ENCODE measurements around the gene ARHGAP5.

Gene ARHGAP5

GRCh38 chr14:32205984-32206383 is 128.9 kb downstream of the ARHGAP5 start:
- Histone ChIP-seq H3K4me3 (ENCODE audit: low read depth, low read length, poor library complexity, severe bottlenecking) (no peak overlapping the region), H3K9ac (ENCODE audit: low read length) (no peak overlapping the region)
- TF ChIP-seq EZH2 (IDR thresholded peaks at IDR 0.05; ENCODE audit: borderline replicate concordance, low read length) (no peak), CTCF (IDR thresholded peaks at IDR 0.05; ENCODE audit: low read length) (no peak)

GRCh38 chr14:32206552-32206951 is 129.4 kb downstream of the ARHGAP5 start:
- H3K4me3 ChIP-seq (ENCODE audit: low read depth, low read length, poor library complexity, severe bottlenecking) = no peak overlapping the region
- no peak overlapping the region for H2AFZ ChIP-seq (ENCODE audit: low read length)
- no peak overlapping the region for H3K27ac ChIP-seq (ENCODE audit: low read depth, low read length, poor library complexity, severe bottlenecking)
- H4K20me1 ChIP-seq (ENCODE audit: insufficient read depth, low read length) = no peaks in the 10 kb centered on the region
- H3K4me1 ChIP-seq (ENCODE audit: insufficient read depth, low read length, severe bottlenecking) = peaks cover 21% of the 10 kb centered on the region
- TF ChIP-seq EZH2 (IDR thresholded peaks at IDR 0.05; ENCODE audit: borderline replicate concordance, low read length) (no peak), CTCF (IDR thresholded peaks at IDR 0.05; ENCODE audit: low read length) (no peak)
- H3K27me3 ChIP-seq (ENCODE audit: insufficient read depth, low read length) = no peaks in the 10 kb centered on the region
- H3K4me2 ChIP-seq (ENCODE audit: low read length) = no peak overlapping the region
- no peaks in the 10 kb centered on the region for H3K9me3 ChIP-seq (ENCODE audit: low read length)
- no peaks in the 10 kb centered on the region for H3K79me2 ChIP-seq (ENCODE audit: insufficient read depth, low read length)
- H3K9ac ChIP-seq (ENCODE audit: low read length) = no peak overlapping the region
- H3K36me3 ChIP-seq (ENCODE audit: insufficient read depth, low read length) = no peaks in the 10 kb centered on the region
- no peaks in the 10 kb centered on the region for H3K9me2 ChIP-seq (ENCODE audit: low read depth, low read length)
- no peaks in the 10 kb centered on the region for H3F3A ChIP-seq (ENCODE audit: insufficient read depth, low read length)

More at GRCh38 chr14:32205984-32206383, 128.9 kb downstream of the ARHGAP5 start:
- Histone ChIP-seq H3K9me2 (ENCODE audit: low read depth, low read length) (no peaks in the 10 kb centered on the region), H3K4me2 (ENCODE audit: low read length) (no peak overlapping the region), H3F3A (ENCODE audit: insufficient read depth, low read length) (no peaks in the 10 kb centered on the region), H3K27me3 (ENCODE audit: insufficient read depth, low read length) (no peaks in the 10 kb centered on the region), H4K20me1 (ENCODE audit: insufficient read depth, low read length) (no peaks in the 10 kb centered on the region), H3K79me2 (ENCODE audit: insufficient read depth, low read length) (no peaks in the 10 kb centered on the region), H3K27ac (ENCODE audit: low read depth, low read length, poor library complexity, severe bottlenecking) (no peak overlapping the region), H3K36me3 (ENCODE audit: insufficient read depth, low read length) (no peaks in the 10 kb centered on the region), H2AFZ (ENCODE audit: low read length) (no peak overlapping the region), H3K4me1 (ENCODE audit: insufficient read depth, low read length, severe bottlenecking) (peaks cover 22% of the 10 kb centered on the region), H3K9me3 (ENCODE audit: low read length) (no peaks in the 10 kb centered on the region)

GRCh38 chr14:32208490-32208889 is 131.4 kb downstream of the ARHGAP5 start:
- no peak overlapping the region for H3K27ac ChIP-seq (ENCODE audit: low read depth, low read length, poor library complexity, severe bottlenecking)
- no peaks in the 10 kb centered on the region for H3K9me3 ChIP-seq (ENCODE audit: low read length)
- TF ChIP-seq CTCF (IDR thresholded peaks at IDR 0.05; ENCODE audit: low read length) (no peak), EZH2 (IDR thresholded peaks at IDR 0.05; ENCODE audit: borderline replicate concordance, low read length) (no peak)
- H3K9me2 ChIP-seq (ENCODE audit: low read depth, low read length) = no peaks in the 10 kb centered on the region
- H3K36me3 ChIP-seq (ENCODE audit: insufficient read depth, low read length) = no peaks in the 10 kb centered on the region
- no peaks in the 10 kb centered on the region for H4K20me1 ChIP-seq (ENCODE audit: insufficient read depth, low read length)
- no peak overlapping the region for H3K9ac ChIP-seq (ENCODE audit: low read length)
- no peak overlapping the region for H2AFZ ChIP-seq (ENCODE audit: low read length)
- no peaks in the 10 kb centered on the region for H3F3A ChIP-seq (ENCODE audit: insufficient read depth, low read length)
- peaks cover 10% of the 10 kb centered on the region for H3K4me1 ChIP-seq (ENCODE audit: insufficient read depth, low read length, severe bottlenecking)
- H3K79me2 ChIP-seq (ENCODE audit: insufficient read depth, low read length) = no peaks in the 10 kb centered on the region
- no peaks in the 10 kb centered on the region for H3K27me3 ChIP-seq (ENCODE audit: insufficient read depth, low read length)
- no peak overlapping the region for H3K4me3 ChIP-seq (ENCODE audit: low read depth, low read length, poor library complexity, severe bottlenecking)
- no peak overlapping the region for H3K4me2 ChIP-seq (ENCODE audit: low read length)

Measured in OCI-LY1 (cell line).